ENCODE results near the gene PCNT. TPM values are rescaled to one million over a fixed set of nuclear protein-coding genes. Genes with fewer than 3 reads are reported as not detected.

Gene PCNT
- total and polyA plus RNA-seq, 10 of the 15 experiments (the other 5 are each of a cell fraction or from before 2014, with no cell fraction given) = 2.9 to 39.6 (median 20.5) TPM

DNA sequence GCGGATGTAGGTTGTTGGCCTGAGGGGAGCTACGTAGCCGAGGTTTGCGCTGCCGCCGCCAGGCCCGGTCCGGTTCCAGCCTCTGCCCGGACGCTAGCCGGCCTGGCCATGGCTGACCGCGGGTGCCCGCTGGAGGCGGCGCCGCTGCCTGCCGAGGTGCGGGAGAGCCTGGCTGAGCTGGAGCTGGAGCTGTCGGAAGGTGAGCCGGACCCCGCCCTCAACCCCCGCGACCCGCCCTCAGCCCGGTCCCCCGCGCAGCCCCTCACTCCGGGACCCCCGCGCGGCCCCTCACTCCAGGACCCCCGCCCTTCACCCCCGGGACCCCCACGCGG is 135.0 kb downstream of the PCNT start:
- ChIA-PET RAD21 (ENCODE audit: unreplicated experiment) (interaction anchor here (1.1 to 1.5 kb wide), 4 partner anchors 46 to 315 kb away, joined by 3 to 5 read pairs (median 3); partner anchors contain the start of gene YBEY), CTCF (interaction anchor here (1.0 kb wide), 1 partner anchor 202 kb away, joined by 3 read pairs; no protein-coding TSS in a partner anchor), SMC1A (ENCODE audit: uncharacterized antibody, unreplicated experiment) (interaction anchor here (1.2 to 4.4 kb wide), 5 partner anchors 13 to 180 kb away, joined by 3 to 16 read pairs (median 6); a partner anchor contains a TSS), POLR2A (interaction anchor here (1.4 to 2.1 kb wide), 3 partner anchors 46 to 175 kb away, joined by 3 to 7 read pairs (median 6); a partner anchor contains a TSS)
- DNase-seq (ENCODE audit: low read depth, low spot score) (no peak), FAIRE-seq (no peak), ATAC-seq (no peak)
- Histone ChIP-seq H3K4me1 (ENCODE audit: control insufficient read depth, insufficient read depth, low read length) (no peaks in the 10 kb centered on the region), H3K79me2 (ENCODE audit: control insufficient read depth, insufficient read depth, low read length) (peaks cover 49% of the 10 kb centered on the region), H3K9ac (ENCODE audit: control insufficient read depth, insufficient read depth, low read length) (peak overlapping the region; percentile 77), H3K27me3 (replicated peaks in 1 of 2; ENCODE audit: control insufficient read depth in 2 of 2, insufficient read depth in 2 of 2, low read length in 1 of 2) (no peaks in the 10 kb centered on the region), H2AFZ (ENCODE audit: control insufficient read depth, low read depth, low read length) (peak overlapping the region; percentile 86), H3K36me3 (ENCODE audit: control insufficient read depth in 2 of 2, insufficient read depth in 2 of 2, low read length in 1 of 2) (peaks cover 0 to 10% of the 10 kb centered on the region in 2 experiments; a peak in 2 of 4 replicates), H3K27ac (ENCODE audit: control insufficient read depth, insufficient read depth) (peak overlapping the region; percentile 69), H3K9me3 (replicated peaks; ENCODE audit: control insufficient read depth, insufficient read depth, low read length) (no peaks in the 10 kb centered on the region), H3K4me3 (peak overlapping the region; percentile 87), H4K20me1 (ENCODE audit: control insufficient read depth, insufficient read depth) (no peaks in the 10 kb centered on the region), H3K4me2 (ENCODE audit: control insufficient read depth, insufficient read depth) (no peak overlapping the region)
- 2% methylated on average over 15 of the region's 36 CpGs for WGBS (ENCODE audit: insufficient coverage, insufficient replicate concordance, low lambda C conversion rate, missing lambda C conversion rate)
- intact Hi-C loops (cut with micrococcal nuclease; ENCODE audit: unreplicated experiment) (loop anchor here (2.0 to 5.0 kb wide), 2 partner anchors 46 to 137 kb away; partner anchors contain the start of genes C21orf58 and PCNT), in situ Hi-C loops (cut with MboI) (no loop called here)
- BruUV-seq (replicated peaks) = no TSS peak
- TF ChIP-seq KAT2A (conservative IDR thresholded peaks at IDR 0.05; ENCODE audit: control insufficient read depth, low read depth, low read length) = no peak
- no peak for TF ChIP-seq SMC3 (IDR thresholded peaks at IDR 0.05; ENCODE audit: borderline replicate concordance, low read length)
- TF ChIP-seq, protein P1, sequence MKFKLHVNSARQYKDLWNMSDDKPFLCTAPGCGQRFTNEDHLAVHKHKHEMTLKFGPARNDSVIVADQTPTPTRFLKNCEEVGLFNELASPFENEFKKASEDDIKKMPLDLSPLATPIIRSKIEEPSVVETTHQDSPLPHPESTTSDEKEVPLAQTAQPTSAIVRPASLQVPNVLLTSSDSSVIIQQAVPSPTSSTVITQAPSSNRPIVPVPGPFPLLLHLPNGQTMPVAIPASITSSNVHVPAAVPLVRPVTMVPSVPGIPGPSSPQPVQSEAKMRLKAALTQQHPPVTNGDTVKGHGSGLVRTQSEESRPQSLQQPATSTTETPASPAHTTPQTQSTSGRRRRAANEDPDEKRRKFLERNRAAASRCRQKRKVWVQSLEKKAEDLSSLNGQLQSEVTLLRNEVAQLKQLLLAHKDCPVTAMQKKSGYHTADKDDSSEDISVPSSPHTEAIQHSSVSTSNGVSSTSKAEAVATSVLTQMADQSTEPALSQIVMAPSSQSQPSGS (IDR thresholded peaks at IDR 0.05; ENCODE audit: low read length) = no peak
- TF ChIP-seq ZSCAN29 (IDR thresholded peaks at IDR 0.05) = no peak
- peak; percentile 80; the same call in 1 of the 2 replicates for TF ChIP-seq POLR2A (IDR thresholded peaks at IDR 0.05; ENCODE audit: low read depth, low read length)
- no peak for TF ChIP-seq ZNF274 (IDR thresholded peaks at IDR 0.05; ENCODE audit: insufficient read depth, insufficient read length)
- peak; percentile 61 for TF ChIP-seq SMARCA5 (IDR thresholded peaks at IDR 0.05)
- no peak for TF ChIP-seq IKZF2 (IDR thresholded peaks at IDR 0.05)
- no peak for TF ChIP-seq SP1 (IDR thresholded peaks at IDR 0.05; ENCODE audit: low read depth, low read length)
- TF ChIP-seq, protein P2, sequence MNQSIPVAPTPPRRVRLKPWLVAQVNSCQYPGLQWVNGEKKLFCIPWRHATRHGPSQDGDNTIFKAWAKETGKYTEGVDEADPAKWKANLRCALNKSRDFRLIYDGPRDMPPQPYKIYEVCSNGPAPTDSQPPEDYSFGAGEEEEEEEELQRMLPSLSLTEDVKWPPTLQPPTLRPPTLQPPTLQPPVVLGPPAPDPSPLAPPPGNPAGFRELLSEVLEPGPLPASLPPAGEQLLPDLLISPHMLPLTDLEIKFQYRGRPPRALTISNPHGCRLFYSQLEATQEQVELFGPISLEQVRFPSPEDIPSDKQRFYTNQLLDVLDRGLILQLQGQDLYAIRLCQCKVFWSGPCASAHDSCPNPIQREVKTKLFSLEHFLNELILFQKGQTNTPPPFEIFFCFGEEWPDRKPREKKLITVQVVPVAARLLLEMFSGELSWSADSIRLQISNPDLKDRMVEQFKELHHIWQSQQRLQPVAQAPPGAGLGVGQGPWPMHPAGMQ (IDR thresholded peaks at IDR 0.05; ENCODE audit: borderline replicate concordance) = no peak
- no peak for TF ChIP-seq CREM (IDR thresholded peaks at IDR 0.05; ENCODE audit: low read depth)
- TF ChIP-seq FOXK2 (IDR thresholded peaks at IDR 0.05) = no peak
- TF ChIP-seq NRF1 (conservative IDR thresholded peaks at IDR 0.05; ENCODE audit: low read depth, low read length) = no peak
- TF ChIP-seq, protein P3, sequence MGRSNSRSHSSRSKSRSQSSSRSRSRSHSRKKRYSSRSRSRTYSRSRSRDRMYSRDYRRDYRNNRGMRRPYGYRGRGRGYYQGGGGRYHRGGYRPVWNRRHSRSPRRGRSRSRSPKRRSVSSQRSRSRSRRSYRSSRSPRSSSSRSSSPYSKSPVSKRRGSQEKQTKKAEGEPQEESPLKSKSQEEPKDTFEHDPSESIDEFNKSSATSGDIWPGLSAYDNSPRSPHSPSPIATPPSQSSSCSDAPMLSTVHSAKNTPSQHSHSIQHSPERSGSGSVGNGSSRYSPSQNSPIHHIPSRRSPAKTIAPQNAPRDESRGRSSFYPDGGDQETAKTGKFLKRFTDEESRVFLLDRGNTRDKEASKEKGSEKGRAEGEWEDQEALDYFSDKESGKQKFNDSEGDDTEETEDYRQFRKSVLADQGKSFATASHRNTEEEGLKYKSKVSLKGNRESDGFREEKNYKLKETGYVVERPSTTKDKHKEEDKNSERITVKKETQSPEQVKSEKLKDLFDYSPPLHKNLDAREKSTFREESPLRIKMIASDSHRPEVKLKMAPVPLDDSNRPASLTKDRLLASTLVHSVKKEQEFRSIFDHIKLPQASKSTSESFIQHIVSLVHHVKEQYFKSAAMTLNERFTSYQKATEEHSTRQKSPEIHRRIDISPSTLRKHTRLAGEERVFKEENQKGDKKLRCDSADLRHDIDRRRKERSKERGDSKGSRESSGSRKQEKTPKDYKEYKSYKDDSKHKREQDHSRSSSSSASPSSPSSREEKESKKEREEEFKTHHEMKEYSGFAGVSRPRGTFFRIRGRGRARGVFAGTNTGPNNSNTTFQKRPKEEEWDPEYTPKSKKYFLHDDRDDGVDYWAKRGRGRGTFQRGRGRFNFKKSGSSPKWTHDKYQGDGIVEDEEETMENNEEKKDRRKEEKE (IDR thresholded peaks at IDR 0.05) = no peak
- TF ChIP-seq ZZZ3 (IDR thresholded peaks at IDR 0.05; ENCODE audit: control insufficient read depth, insufficient read length, low read depth) = no peak
- TF ChIP-seq, protein P4, sequence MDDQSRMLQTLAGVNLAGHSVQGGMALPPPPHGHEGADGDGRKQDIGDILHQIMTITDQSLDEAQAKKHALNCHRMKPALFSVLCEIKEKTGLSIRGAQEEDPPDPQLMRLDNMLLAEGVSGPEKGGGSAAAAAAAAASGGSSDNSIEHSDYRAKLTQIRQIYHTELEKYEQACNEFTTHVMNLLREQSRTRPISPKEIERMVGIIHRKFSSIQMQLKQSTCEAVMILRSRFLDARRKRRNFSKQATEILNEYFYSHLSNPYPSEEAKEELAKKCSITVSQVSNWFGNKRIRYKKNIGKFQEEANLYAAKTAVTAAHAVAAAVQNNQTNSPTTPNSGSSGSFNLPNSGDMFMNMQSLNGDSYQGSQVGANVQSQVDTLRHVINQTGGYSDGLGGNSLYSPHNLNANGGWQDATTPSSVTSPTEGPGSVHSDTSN (IDR thresholded peaks at IDR 0.05; ENCODE audit: insufficient replicate concordance, low read depth, low read length) = no peak
- no peak for TF ChIP-seq MTA3 (IDR thresholded peaks at IDR 0.05; ENCODE audit: borderline replicate concordance, low read length)
- TF ChIP-seq FOS (IDR thresholded peaks at IDR 0.05; ENCODE audit: borderline replicate concordance, extremely low read depth, insufficient read length) = no peak
- TF ChIP-seq DPF2 (IDR thresholded peaks at IDR 0.05) = peak; percentile 39
- peak; percentile 7; the same call in 1 of the 2 replicates for TF ChIP-seq GATAD2B (conservative IDR thresholded peaks at IDR 0.05; ENCODE audit: low read depth)
- TF ChIP-seq BRCA1 (IDR thresholded peaks at IDR 0.05; ENCODE audit: low read depth, low read length) = no peak
